Measurements from ENCODE around the gene SPTB.

The SPTB gene

GRCh38 chr14:64843548-64843947 is 36.2 kb downstream of the SPTB start:
- no peak for DNase-seq (ENCODE audit: low read depth)
- no peak for TF ChIP-seq CTCF (conservative IDR thresholded peaks at IDR 0.05; ENCODE audit: low read depth, low read length)
- no peak overlapping the region for H3K4me3 ChIP-seq (ENCODE audit: low read length)

DNA sequence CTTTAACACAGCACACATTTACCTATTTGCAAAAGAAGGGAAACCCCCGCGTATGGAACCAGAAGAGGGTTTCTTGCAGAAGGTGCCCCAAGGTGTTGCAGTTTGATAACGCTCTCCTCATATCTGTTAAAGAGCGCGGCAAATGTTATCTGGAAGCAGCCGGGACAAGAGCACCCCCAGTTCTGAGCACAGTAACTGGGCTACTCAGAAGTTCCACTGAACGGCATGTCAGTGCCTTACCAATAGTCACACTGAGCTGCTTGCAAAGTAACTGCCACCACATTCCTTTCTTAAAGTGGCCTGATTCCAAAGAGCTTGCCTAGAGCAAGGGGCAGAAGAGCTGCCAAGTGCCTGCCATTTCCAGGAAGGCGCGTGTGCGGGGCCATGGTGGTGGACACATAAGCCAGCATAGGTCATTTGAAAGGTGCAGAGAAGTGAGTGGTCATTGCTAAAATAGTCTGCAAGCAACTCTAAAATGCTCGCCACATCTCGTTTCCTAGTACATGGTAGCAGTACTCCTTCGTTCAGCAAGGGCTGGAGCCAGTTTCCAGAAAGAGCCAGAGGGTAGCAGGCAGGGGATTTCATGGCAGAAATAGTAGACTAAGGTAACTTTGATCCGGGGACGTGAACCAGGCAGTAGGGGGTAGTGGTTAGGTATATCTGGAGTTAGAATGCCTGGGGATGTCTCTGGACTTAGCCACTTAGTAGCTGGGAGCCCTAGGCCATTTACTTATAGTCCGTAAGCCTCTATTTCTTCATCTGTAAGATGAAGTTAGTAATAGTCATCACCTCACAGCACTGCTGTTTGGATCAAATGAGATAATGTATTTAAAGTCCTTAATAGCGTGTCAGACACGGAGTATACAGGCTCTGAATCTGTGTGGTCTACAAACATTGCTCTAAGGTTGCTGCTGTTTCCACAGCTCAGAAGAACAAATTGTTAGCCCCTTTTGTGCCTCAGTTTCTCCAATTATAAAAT is 37.6 kb downstream of the SPTB start:
- no peak for DNase-seq (ENCODE audit: low read depth)
- H3K4me3 ChIP-seq (ENCODE audit: low read length) = no peak overlapping the region
- no peak for TF ChIP-seq CTCF (conservative IDR thresholded peaks at IDR 0.05; ENCODE audit: low read depth, low read length)

DNA sequence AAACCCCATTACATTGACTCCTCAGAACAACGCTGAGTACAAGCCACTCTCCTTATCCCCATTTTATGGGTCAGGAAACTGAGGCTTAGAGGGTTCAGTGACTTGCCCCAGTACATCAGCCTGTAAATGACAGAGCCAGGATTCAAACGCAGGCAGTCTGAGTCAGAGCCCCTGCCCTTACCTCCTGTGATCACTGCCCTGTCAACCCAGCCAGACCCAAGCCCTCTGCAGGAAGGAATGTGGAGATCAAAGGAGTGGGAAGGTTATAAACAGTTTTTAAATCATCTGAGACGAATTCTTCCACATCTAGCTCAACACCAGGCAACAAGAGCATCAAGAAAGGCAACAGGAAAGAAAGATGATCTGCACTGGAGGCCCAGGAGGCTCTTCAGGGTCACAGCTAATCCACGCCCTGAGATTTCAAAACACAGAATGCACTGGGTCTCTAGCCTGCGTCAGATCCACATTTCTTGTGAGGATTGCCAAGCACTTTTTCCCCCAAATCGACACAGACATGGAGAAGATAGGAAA is 38.5 kb downstream of the SPTB start:
- peak; percentile 62 for TF ChIP-seq CTCF (conservative IDR thresholded peaks at IDR 0.05; ENCODE audit: low read depth, low read length)
- peak; percentile 27 for DNase-seq (ENCODE audit: low read depth)
- no peak overlapping the region for H3K4me3 ChIP-seq (ENCODE audit: low read length)

GRCh38 chr14:64838656-64839055 is 41.1 kb downstream of the SPTB start:
- no peak for DNase-seq (ENCODE audit: low read depth)
- no peak for TF ChIP-seq CTCF (conservative IDR thresholded peaks at IDR 0.05; ENCODE audit: low read depth, low read length)
- H3K4me3 ChIP-seq (ENCODE audit: low read length) = no peak overlapping the region

DNA sequence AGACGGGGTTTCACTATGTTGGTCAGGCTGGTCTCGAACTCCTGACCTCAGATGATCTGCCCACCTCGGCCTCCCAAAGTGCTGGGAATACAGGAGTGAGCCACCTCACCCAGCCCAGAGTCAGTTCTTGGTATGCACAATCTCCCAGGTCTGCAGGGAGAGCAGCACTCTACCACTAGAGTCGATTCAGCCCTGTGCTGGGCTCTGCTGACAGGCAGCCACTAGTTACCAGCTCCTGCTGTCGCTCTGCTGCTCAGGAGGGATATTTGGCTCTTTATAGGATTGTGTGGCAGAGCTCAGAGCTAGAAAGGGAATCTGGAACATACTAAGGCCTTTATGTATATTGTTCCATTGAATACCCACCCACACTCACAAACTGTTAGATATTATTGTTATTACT is 44.3 kb downstream of the SPTB start:
- no peak overlapping the region for H3K4me3 ChIP-seq (ENCODE audit: low read length)
- no peak for DNase-seq (ENCODE audit: low read depth)
- no peak for TF ChIP-seq CTCF (conservative IDR thresholded peaks at IDR 0.05; ENCODE audit: low read depth, low read length)

DNA sequence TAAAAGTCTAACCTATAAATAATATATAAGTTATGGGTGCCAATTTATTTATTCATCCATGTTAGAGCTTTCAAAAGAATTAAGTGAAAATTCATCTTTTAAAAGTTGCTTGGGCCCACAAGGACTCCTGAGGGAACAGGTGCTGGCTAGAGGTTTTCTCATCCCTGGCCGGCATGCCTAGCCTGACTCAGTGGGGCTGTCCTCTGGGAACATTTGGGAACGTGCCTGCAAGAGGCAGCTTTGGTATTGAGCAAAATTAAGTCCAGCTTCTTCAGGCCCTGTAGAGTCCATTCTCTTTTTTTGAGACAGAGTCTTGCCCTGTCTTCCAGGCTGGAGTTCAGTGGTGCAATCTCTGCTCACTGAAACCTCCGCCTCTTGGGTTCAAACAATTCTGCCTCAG is 44.7 kb downstream of the SPTB start:
- TF ChIP-seq CTCF (conservative IDR thresholded peaks at IDR 0.05; ENCODE audit: low read depth, low read length) = no peak
- no peak overlapping the region for H3K4me3 ChIP-seq (ENCODE audit: low read length)
- no peak for DNase-seq (ENCODE audit: low read depth)

DNA sequence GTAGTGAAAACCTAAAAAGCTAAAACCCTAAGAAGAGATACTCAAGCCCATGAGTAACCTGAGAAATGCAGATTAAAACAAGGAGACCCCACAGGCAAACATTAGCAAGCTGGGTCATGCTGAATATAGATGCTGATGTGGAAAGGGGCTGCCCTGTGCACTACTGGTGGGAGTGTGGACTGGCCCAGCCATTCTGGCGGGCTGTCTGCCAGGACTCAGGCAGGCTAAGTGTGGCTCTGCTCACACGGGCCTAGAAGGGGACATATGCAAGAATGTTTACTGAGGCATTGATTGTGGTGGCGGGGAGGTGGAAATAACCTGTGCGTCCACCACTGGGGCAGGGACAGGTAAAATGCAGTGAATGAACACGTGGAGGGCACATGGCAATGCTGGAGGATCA is 48.3 kb downstream of the SPTB start:
- no peak for DNase-seq (ENCODE audit: low read depth)
- no peak overlapping the region for H3K4me3 ChIP-seq (ENCODE audit: low read length)
- no peak for TF ChIP-seq CTCF (conservative IDR thresholded peaks at IDR 0.05; ENCODE audit: low read depth, low read length)

All from retinal pigment epithelial cell (primary cell).